ENCODE results near the gene TMC5.

The TMC5 gene

DNA sequence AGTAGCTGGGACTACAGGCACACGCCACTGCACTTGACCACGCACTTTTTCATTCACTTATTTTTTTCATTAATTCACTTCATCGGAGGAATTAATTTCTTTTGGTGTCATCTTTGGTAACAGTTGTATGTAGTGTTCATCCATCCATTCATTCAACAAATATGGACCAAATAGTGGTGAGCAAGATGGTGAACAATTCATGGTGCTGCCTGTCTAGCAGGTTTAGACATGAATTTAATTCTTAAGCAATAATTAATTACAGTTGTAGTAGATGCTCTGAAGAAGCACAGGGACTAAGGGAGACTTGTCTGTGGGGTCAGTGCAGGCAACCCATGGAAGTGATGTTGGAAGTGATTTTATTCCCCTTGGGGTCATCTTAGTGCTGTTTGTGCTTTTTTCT lies 81.8 kb downstream of the TMC5 start:
- Histone ChIP-seq H3K4me2 (no peak overlapping the region), H3K27ac (no peak overlapping the region), H3K27me3 (no peaks in the 10 kb centered on the region), H4K20me1 (no peaks in the 10 kb centered on the region), H3K9me3 (no peaks in the 10 kb centered on the region), H3K4me1 (no peaks in the 10 kb centered on the region), H3K36me3 (peaks cover 54% of the 10 kb centered on the region), H3K4me3 (no peak overlapping the region), H3K9ac (no peak overlapping the region)
- TF ChIP-seq Cebpa-rat (IDR thresholded peaks at IDR 0.05): no peak

DNA sequence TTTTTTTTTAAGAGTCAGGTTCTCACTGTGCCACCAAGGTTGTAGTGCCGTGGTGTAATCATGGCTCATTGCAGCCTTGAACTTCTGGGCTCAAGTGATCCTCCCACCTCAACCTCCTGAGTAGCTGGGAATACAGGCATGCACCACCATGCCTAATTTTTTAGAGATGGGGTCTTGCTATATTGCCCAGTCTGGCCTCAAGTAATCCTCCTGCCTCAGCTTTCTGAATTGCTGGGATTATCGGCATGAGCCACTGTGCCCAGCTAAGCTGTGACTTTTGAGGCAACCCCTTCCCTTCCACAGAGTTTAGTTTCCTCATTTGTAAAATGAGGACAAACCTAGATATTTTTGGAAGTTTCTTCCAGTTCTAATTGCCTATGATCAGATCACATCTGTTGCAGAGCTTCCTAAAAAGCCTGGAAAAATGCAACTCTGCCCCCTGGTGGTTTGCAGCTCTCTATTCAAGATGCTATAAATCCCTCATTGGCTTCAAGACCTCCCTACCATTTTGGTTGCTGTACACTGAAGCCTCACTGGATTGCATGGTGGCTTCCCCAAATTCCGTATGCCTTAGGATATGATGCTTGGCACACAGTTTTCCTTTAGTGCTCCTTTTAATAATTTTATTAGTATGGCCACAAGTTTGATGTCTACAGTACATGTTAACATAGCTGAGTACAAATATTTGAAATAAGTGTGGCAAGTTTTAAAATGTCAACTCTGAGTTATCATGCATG lies 84.9 kb downstream of the TMC5 start:
- Histone ChIP-seq H4K20me1 (no peaks in the 10 kb centered on the region), H3K27ac (no peak overlapping the region), H3K36me3 (peaks cover 84% of the 10 kb centered on the region), H3K9me3 (no peaks in the 10 kb centered on the region), H3K4me2 (no peak overlapping the region), H3K9ac (no peak overlapping the region), H3K4me1 (no peaks in the 10 kb centered on the region), H3K27me3 (no peaks in the 10 kb centered on the region), H3K4me3 (no peak overlapping the region)
- no peak for TF ChIP-seq Cebpa-rat (IDR thresholded peaks at IDR 0.05)

DNA sequence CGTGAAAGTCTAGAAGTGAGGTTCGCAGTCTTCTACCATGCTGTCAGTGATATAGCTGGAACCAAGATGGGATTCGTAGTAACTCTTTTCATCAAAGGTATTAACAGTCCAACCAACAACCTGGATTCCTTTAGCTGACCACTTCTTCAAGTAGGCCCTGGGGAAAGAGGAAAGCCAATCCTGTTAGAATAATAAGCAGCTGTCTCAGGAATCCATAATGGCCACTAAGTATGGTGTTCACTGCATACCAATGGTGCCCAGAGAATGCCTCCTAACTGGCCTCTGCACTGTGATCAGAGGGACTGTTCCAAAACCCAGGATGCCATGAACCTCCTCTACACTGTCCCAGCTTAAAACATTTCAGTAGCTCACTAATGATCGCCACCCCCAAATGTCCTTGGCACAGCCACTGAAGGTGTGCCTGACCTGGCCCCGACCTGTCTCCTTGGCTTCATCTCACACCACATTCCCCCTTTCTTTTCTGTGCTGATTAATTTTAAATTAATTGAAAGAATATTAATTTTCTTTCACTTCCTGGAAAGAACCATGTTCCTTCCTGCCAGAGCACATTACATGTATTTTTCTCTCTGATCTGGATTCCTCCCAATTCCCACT lies 85.9 kb downstream of the TMC5 start:
- no peaks in the 10 kb centered on the region for H4K20me1 ChIP-seq
- H3K4me1 ChIP-seq: no peaks in the 10 kb centered on the region
- peaks cover 94% of the 10 kb centered on the region for H3K36me3 ChIP-seq
- no peak overlapping the region for H3K27ac ChIP-seq
- H3K9ac ChIP-seq: no peak overlapping the region
- H3K27me3 ChIP-seq: no peaks in the 10 kb centered on the region
- no peak for TF ChIP-seq Cebpa-rat (IDR thresholded peaks at IDR 0.05)
- no peak overlapping the region for H3K4me2 ChIP-seq
- no peak overlapping the region for H3K4me3 ChIP-seq
- H3K9me3 ChIP-seq: no peaks in the 10 kb centered on the region

DNA sequence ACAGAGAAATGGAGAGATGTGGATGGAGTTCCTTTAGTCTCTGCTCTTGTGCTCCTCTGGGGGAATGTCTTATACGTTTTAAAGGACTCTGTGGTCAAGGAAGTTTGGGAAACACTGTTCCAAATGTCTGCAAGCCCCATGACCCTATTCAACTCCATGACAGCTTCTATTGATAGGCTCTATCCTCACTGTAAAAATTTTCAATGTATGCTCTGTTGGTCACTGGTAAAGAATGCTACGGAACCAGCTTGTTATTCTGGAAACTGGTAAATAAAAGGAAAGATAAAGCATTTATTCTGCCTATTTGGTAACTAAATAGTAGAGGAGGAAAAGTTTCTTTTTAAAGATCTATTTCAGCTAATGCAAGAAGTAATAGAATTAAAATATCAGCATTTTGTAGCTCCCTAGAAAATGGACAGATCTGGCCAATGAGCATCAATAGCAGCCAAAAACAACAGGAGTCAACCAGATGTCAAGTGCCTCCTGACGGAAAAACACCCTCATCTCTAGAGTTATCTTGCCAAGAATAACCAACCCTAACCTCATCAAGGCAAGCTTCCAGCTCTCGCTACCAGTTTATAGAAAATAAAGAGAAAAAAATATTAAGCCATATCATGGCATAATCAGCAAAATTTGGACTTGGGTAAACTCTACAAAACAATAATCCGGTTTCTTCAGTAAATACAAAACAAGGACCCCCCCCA lies 88.1 kb downstream of the TMC5 start:
- H3K36me3 ChIP-seq: peaks cover 97% of the 10 kb centered on the region
- H4K20me1 ChIP-seq: no peaks in the 10 kb centered on the region
- no peak overlapping the region for H3K9ac ChIP-seq
- H3K4me2 ChIP-seq: no peak overlapping the region
- no peaks in the 10 kb centered on the region for H3K27me3 ChIP-seq
- H3K27ac ChIP-seq: no peak overlapping the region
- no peaks in the 10 kb centered on the region for H3K4me1 ChIP-seq
- TF ChIP-seq Cebpa-rat (IDR thresholded peaks at IDR 0.05): no peak
- no peaks in the 10 kb centered on the region for H3K9me3 ChIP-seq
- no peak overlapping the region for H3K4me3 ChIP-seq

DNA sequence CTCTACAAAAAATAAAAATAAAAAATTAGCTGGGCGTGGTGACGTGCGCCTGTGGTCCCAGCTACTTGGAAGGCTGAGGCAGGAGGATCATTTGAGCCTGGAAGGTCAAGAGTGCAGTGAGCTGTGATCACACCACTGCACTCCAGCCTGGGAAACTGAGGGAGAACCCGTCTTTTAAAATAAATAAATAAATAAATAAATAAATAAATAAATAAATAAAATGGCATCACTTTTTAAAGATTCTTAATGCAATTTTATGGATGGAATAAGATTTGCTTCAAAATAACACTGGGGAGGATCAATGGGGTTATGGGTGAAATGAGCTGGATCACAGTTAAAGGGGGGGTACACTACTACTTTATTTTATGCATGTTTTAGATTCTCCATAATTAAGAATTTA lies 89.3 kb downstream of the TMC5 start:
- no peak for TF ChIP-seq Cebpa-rat (IDR thresholded peaks at IDR 0.05)
- peaks cover 90% of the 10 kb centered on the region for H3K36me3 ChIP-seq

DNA sequence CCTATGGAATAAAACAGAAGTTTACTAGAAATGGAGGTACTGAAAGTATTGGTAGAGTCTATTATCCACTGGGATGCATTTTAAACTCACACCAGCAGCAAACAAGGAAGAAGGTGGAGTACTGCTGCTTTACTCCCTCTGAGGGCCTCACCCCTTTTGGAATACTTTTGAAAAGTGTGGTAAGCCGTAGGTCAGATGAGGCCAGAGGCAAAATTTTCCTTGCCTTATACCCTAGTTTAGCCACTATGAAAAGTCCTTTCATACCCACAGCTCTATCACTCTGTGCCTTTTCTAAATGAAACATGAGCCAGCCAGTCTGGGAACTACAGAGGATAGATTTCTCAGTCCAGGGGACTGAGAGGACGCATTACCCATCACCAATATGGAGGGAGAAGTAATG lies 90.2 kb downstream of the TMC5 start:
- Histone ChIP-seq H3K4me3 (no peak overlapping the region), H3K9me3 (no peaks in the 10 kb centered on the region), H3K27ac (no peak overlapping the region), H3K36me3 (peaks cover 87% of the 10 kb centered on the region), H4K20me1 (no peaks in the 10 kb centered on the region), H3K4me1 (no peaks in the 10 kb centered on the region), H3K4me2 (no peak overlapping the region), H3K27me3 (no peaks in the 10 kb centered on the region), H3K9ac (no peak overlapping the region)
- TF ChIP-seq Cebpa-rat (IDR thresholded peaks at IDR 0.05): no peak

More for the DNA sequence above, 89.3 kb downstream of the TMC5 start:
- Histone ChIP-seq H3K9me3 (no peaks in the 10 kb centered on the region), H3K4me1 (no peaks in the 10 kb centered on the region), H3K4me3 (no peak overlapping the region), H3K27me3 (no peaks in the 10 kb centered on the region), H4K20me1 (no peaks in the 10 kb centered on the region), H3K9ac (no peak overlapping the region), H3K4me2 (no peak overlapping the region), H3K27ac (no peak overlapping the region)

DNA sequence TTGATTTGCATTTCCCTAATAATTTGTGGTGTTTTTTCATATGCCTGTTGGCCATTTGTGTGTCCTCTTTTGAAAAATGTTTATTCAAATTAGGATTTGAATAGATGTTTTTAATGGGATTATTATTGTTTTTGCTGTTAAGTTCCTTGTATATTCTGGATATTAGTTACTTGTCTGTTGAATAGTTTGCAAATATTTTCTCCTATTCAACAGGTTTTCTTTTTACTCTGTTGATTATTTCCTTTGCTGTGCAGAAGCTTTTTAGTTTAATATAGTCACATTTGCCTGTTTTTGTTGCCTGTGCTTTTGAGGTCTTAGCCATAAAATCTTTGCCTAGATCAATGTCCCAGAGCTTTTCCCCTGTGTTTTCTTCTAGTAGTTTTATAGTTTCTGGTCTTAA lies 94.6 kb downstream of the TMC5 start:
- TF ChIP-seq Cebpa-rat (IDR thresholded peaks at IDR 0.05): no peak

DNA sequence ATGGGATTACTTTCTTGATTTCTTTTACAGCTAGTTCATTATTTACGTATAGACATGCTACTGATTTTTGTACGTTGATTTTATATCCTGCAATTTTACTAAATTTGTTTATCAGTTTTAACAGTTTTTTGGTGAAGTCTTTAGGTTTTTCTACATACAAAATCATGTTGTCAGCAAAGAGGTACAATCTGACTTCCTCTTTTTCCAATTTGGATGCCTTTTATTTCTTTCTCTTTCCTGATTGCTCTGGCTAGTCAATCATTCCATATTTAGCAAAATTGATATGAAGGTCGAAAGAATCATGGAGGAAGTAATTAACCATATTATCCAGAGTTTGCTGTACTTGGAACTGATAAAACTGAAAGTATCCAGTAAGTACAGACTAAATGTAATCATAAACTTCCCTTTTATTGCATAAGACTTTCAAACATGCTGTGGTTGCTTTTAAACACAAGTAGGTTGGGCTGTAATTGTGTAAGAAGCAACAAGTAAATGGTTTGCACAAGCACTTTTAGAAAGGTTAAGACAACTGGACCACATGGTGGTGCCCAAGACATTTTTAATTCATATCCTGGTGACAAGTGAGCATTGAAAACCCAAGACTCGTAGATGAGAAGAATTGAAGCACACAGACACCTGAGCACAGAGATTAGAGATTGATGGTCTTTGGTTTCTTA lies 95.8 kb downstream of the TMC5 start:
- Histone ChIP-seq H3K9me3 (no peaks in the 10 kb centered on the region), H3K4me1 (no peaks in the 10 kb centered on the region), H3K9ac (no peak overlapping the region), H4K20me1 (no peaks in the 10 kb centered on the region; the same call in 1 of the 2 replicates), H3K4me3 (no peak overlapping the region), H3K27ac (no peak overlapping the region), H3K36me3 (peaks cover 79% of the 10 kb centered on the region), H3K27me3 (no peaks in the 10 kb centered on the region), H3K4me2 (no peak overlapping the region)
- no peak for TF ChIP-seq Cebpa-rat (IDR thresholded peaks at IDR 0.05)

More for the DNA sequence above, 94.6 kb downstream of the TMC5 start:
- Histone ChIP-seq H3K27me3 (no peaks in the 10 kb centered on the region), H3K4me2 (no peak overlapping the region), H3K4me1 (no peaks in the 10 kb centered on the region), H3K9ac (no peak overlapping the region), H3K4me3 (no peak overlapping the region), H3K27ac (no peak overlapping the region), H3K9me3 (no peaks in the 10 kb centered on the region), H4K20me1 (no peaks in the 10 kb centered on the region; the same call in 1 of the 2 replicates), H3K36me3 (peaks cover 84% of the 10 kb centered on the region)

DNA sequence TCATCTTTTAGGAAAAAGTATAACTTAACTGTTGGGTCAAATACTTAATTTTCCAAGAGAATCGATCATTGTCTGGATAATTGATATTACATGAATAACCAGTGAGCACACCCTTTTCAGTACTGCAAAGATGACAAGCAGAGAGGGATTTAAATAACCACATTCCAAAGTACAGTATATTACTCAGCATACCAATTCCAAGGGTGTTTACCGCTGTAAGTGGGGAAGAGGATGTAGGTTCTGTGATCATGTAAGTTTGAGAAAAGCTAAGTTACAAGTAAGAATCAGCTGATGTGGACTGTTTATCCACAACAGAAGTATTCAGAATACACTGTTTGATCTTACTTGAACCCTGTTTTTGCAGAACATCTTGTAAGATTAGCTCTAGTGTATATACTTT lies 98.1 kb downstream of the TMC5 start:
- Histone ChIP-seq H4K20me1 (peaks cover 14% of the 10 kb centered on the region; the same call in 1 of the 2 replicates), H3K36me3 (peaks cover 62% of the 10 kb centered on the region), H3K9ac (no peak overlapping the region), H3K4me3 (no peak overlapping the region), H3K27ac (no peak overlapping the region), H3K27me3 (no peaks in the 10 kb centered on the region), H3K9me3 (no peaks in the 10 kb centered on the region), H3K4me1 (peaks cover 20% of the 10 kb centered on the region), H3K4me2 (no peak overlapping the region)
- TF ChIP-seq Cebpa-rat (IDR thresholded peaks at IDR 0.05): no peak

All from BLaER1 (cell line).